Stimulated activated CD4-positive, alpha-beta T cell treated with anti-CD3 and anti-CD28 coated beads, Interleukin-1b, Interleukin-23, amount 100 ng/mL, for 24 hours (primary cell): Measurements from ENCODE around the gene RAB3IL1.

Source experiments
- DNase-seq, 4 experiments: peaks; one replicate each; pipeline ENCODE4 v3.0.0-alpha.2; 2020; ENCODE audit warnings: low read depth in 4 of 4, low spot score in 1 of 4

The RAB3IL1 gene

DNA sequence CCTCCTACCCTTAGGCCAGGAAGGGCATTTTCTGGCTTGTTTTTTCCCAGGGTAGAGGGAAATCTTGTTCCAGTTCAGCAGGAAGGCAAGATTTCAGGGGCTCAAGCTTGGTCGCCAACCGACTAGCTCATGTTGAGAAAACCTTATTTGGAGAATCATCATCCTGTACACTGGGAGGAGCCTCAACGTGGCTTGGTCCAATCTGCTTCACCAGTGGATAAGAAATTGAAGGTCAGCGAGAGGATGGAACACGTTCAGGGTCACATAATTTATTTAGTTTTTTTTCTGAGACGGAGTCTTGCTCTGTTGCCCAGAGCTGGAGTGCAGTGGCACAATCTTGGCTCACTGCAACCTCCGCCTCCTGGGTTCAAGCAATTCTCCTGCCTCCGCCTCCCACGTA, 68.7 kb downstream of the RAB3IL1 start:
- DNase-seq = no peak

DNA sequence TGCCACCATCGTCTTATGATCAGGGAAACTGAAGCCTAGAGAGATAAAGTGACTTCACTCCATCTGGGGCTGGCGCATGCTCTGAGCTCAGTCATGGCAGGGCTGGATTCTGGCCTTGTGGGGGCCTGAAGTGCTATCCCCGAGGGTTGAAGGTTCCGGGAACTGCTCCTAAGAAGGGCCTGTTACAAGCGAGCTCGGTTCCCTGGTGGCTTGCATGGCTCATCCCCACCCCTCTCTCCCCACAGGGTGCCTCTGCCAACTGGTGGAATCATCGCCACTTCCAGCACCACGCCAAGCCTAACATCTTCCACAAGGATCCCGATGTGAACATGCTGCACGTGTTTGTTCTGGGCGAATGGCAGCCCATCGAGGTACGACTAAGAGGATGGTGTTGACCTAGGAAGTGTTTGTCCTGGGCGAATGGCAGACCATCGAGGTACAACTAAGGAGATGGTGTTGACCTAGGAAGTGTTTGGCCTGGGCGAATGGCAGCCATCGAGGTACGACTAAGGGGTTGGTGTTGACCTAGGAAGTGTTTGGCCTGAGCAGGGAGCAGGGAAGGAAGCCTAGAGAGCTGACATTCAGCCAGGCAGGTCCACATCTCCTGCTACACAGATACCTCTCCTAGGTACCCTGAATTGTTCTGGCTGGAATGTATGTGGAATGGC, 69.3 kb downstream of the RAB3IL1 start:
- no peak for DNase-seq
